DMS53 treated with DMSO at 0.1 percent for 48 hours (cell line): Measurements from ENCODE around the gene CDR2.
"Not testable (repeated sequence)": the region's sequence is repeated elsewhere in the genome, so short reads cannot be mapped to it uniquely, and the experiment has no call there.

Experiments
- DNase-seq: peaks from one replicate; lab custom pipeline; 2025; ENCODE audit not compliant: unreplicated experiment; lab: John Stamatoyannopoulos, UW

Gene CDR2

DNA sequence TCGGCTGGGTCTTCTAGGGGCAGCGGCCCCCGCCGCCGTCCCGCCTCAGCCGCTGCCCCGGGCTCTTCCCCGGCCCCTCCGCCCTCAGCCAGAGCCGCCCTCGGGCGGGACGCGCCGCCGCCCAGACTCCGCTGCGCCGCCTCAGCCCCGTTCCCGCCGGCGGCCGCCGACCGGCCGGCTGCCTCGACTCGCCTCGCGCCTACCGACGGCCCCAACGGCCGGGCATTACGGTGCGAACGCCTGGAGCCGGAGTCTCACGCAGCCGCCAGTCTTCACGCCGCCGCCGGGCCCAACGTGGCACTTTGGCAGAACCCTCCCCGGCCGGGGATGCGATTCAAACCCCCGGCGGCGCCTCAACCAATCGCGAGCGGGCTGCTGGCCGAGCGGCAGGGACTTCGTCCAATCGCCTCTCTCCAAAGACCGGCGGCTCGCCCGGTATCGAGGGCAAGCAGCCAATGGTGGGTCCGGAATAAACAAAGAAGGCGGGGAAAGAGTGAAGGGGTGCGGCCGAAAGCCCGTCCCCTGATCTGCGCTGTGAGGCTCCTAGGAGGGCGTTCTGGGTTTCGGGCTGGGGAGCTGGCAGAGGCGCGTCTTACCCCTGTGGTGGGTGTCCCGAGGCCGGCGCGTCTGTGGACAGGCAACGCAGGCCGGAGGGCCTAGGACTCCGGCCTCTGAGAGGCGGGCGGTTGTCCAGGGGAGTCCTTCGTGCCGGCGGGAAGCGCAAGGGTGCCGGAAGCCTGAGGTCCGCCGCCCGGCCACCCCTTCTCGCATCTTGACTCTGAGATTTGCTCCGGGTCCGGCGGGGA lies at the start of gene CDR2:
TSS of gene CDR2 (minus strand) at position 309 of the 806 bp plus-strand sequence. CDS start 310 bp downstream, outside the sequence.
- DNase-seq, result peak; percentile 80

DNA sequence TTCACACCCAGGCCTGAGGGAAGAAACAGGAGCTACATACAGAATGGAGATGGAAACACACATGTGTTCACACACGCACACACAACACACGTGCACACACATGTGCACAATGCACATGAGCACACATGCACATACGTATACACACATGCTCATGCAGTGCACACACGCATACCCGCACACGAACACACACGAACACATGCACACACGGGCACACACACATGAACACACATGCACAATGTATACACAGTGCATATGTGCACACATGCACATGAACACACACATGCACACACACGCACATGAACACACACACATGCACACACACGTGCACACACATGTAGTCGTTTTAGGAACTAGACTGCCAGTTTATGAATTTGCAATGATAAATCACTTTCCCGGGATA lies 49.3 kb upstream of the CDR2 start:
- DNase-seq, result no peak

DNA sequence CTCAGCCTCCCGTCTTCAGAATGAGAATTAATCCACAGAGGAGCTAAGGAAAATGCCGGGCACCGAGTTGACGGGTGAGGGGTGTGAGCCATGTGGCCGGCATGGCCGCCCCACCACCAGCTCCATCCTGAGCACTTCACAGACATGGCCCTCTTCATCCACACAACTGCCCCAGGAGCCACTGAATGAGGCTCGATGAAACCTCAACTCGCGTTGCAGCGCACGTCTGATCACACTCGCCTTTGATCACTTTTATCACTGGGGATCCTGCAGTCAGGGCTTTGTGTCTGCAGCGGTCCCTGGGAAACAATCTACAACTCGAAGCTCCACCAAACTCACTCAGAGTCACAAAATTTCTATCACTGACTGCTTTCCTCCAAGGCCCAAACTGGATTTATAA lies 46.7 kb upstream of the CDR2 start:
- no peak for DNase-seq

- DNase-seq, result no peak
Observed at GRCh38 chr16:22420606-22421135, 46.3 kb upstream of the CDR2 start.

DNA sequence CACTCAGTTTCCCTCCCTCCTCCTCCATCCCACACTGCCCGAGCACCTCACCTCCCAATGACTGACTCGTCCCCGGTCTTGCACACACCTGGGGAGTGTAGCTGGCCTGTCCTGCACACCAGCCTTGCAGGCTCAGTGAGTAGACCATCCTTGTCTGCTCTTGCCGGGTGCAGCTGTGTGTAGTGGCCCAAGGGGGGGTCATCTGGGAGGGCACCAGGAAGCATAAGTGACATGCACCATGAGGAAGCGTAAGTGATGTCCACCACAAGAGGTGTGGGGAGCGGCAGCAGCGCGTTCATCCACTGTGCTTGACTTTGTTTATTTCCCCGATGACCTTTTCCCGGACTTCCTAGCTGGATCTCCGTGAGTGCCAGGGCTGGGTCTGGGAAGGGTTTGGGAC lies 45.5 kb upstream of the CDR2 start:
- DNase-seq, result no peak

DNA sequence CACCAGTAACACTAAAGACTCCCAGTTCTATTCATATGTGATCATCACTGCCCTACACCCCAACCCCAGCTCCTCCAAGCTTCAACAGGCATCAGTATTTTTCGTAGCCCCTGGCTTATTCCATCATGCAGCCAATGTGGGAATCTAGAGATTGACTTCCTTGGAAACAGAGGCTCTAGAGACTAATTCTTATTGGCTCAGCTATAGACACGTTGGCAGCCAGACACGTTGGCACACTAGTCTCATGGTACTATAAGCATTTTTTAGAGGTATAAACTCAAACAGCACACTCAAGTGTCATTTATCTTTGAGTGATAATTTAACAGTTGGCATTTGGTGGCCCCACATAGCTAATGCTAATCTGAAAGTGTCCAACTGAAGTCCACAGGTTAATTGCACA lies 44.4 kb upstream of the CDR2 start:
- no peak for DNase-seq

GRCh38 chr16:22417798-22418197 lies 43.4 kb upstream of the CDR2 start:
- not testable (repeated sequence) for DNase-seq

- no peak for DNase-seq
Observed at GRCh38 chr16:22417019-22417418, 42.6 kb upstream of the CDR2 start.

DNA sequence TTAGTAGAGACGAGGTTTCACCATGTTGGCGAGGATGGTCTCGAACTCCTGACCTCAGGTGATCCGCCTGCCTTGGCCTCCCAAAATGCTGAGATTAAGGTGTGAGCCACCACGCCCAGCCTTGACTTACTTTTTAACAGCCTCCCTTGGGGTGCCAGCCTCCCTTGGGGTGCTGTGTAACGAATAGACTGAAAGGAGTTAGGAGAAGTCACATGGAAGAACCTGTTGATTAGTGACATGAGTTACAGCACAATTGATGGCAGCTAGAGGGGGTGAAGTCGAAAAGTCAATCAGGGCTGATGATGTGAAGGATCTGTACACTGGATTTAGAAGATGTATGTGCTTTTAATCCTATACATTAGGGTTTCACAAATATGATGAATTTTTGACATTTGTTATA lies 39.4 kb upstream of the CDR2 start:
- no peak for DNase-seq

GRCh38 chr16:22407486-22407885 lies 33.1 kb upstream of the CDR2 start:
- no peak for DNase-seq

GRCh38 chr16:22402191-22402590 lies 27.8 kb upstream of the CDR2 start:
- no peak for DNase-seq

DNA sequence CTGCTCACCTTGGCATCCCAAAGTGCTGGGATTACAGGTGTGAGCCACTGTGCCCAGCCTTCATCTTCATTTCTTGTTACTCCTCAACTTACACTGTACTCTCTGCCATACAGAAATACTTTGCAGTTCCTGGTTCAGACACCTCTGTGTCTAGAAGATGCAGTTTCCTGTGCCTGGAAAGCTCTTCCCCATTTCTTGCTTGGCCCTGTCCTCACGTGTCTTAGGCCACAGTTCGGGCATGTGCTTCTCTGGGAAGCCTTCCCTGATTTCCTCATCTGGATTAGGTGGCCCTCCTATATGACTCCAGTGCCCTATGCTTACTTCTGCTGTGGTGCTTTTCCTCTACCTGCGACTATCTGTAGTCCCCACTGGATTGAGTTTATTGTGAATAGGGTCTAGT lies 26.5 kb upstream of the CDR2 start:
- no peak for DNase-seq

- DNase-seq, result no peak
Observed at GRCh38 chr16:22397931-22398330, 23.5 kb upstream of the CDR2 start.

- DNase-seq, result no peak
Observed at GRCh38 chr16:22397464-22397863, 23.0 kb upstream of the CDR2 start.

GRCh38 chr16:22395960-22396359 lies 21.5 kb upstream of the CDR2 start:
- DNase-seq, result no peak

GRCh38 chr16:22394121-22394520 lies 19.7 kb upstream of the CDR2 start:
- no peak for DNase-seq

GRCh38 chr16:22388101-22388644 lies 13.8 kb upstream of the CDR2 start:
- DNase-seq, result no peak

- DNase-seq, result no peak
Observed at GRCh38 chr16:22386976-22387375, 12.6 kb upstream of the CDR2 start.

- no peak for DNase-seq
Observed at GRCh38 chr16:22385196-22385595, 10.8 kb upstream of the CDR2 start.

GRCh38 chr16:22383827-22384226 lies 9.4 kb upstream of the CDR2 start:
- no peak for DNase-seq

DNA sequence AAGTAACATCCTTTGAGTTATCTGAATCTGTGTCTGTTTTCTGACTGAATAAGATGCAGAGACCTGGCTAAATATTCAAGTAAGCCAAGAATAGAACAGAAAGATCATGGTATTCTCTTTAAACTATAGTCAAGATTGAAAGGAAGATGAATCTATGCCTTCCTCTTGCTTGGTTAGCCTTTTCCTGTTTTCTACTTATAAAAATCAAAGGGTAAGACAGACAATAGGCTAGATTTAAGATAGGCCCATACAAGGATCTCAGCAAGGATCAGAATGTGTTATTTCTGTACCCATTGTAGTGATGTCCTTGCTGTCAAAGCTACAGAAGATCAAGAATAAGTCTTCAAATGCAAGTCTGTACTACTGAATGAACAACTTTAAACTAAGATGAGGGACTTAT lies 7.0 kb upstream of the CDR2 start:
- DNase-seq, result no peak

- DNase-seq, result no peak
Observed at GRCh38 chr16:22380529-22380928, 6.1 kb upstream of the CDR2 start.

- DNase-seq, result no peak
Observed at GRCh38 chr16:22379656-22380055, 5.2 kb upstream of the CDR2 start.
